NCI-H526 treated with DMSO at 0.1 percent for 48 hours (cell line): ENCODE data around the gene ERCC1.

ENCODE experiments used
- DNase-seq: peaks from one replicate; lab custom pipeline; 2025; lab: John Stamatoyannopoulos, UW

Gene ERCC1

GRCh38 chr19:45423589-45424190, at the start of gene ERCC1:
ERCC1 (minus strand) TSS chr19:45423917; CDS start chr19:45423374, 543 bp downstream.
- DNase-seq: peak; percentile 94

GRCh38 chr19:45473367-45473681, 49.6 kb upstream of the ERCC1 start:
- no peak for DNase-seq

GRCh38 chr19:45472563-45473366, 49.0 kb upstream of the ERCC1 start:
- DNase-seq: no peak

GRCh38 chr19:45471931-45472562, 48.3 kb upstream of the ERCC1 start:
- DNase-seq: no peak

- DNase-seq: no peak
Measured at GRCh38 chr19:45471111-45471930, 47.6 kb upstream of the ERCC1 start.

GRCh38 chr19:45470762-45471081, 47.0 kb upstream of the ERCC1 start:
- no peak for DNase-seq

GRCh38 chr19:45469945-45470761, 46.4 kb upstream of the ERCC1 start:
- DNase-seq: no peak

- peak; percentile 84 for DNase-seq
Measured at GRCh38 chr19:45469132-45469944, 45.6 kb upstream of the ERCC1 start.

DNA sequence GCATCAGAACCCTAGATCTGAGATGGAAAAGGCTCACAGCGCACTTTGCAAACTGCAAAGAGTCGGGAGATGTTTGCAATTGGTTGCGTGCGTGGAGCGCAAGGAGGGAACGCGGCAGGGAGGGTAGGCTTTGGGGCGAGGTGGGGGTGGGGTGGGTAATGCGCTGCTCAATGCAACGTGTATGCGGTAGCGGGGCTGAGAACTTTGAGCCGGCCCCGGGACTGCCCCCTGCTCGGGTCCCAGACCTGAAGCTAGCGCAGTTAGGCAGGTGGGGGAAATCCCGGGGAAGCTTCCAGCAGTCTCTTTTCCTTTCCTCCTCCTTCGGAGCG, 45.0 kb upstream of the ERCC1 start:
- no peak for DNase-seq

DNA sequence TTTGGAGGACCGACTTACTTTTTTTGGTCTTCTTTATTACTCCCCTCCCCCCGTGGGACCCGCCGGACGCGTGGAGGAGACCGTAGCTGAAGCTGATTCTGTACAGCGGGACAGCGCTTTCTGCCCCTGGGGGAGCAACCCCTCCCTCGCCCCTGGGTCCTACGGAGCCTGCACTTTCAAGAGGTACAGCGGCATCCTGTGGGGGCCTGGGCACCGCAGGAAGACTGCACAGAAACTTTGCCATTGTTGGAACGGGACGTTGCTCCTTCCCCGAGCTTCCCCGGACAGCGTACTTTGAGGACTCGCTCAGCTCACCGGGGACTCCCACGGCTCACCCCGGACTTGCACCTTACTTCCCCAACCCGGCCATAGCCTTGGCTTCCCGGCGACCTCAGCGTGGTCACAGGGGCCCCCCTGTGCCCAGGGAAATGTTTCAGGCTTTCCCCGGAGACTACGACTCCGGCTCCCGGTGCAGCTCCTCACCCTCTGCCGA, 44.5 kb upstream of the ERCC1 start:
- DNase-seq: no peak

GRCh38 chr19:45467456-45468158, 43.9 kb upstream of the ERCC1 start, which contains the start of gene FOSB:
FOSB (plus strand) TSS chr19:45467996; CDS start chr19:45468587, 591 bp downstream.
- DNase-seq: peak; percentile 82

GRCh38 chr19:45467115-45467455, 43.4 kb upstream of the ERCC1 start:
- DNase-seq: no peak

GRCh38 chr19:45464852-45465441, 41.2 kb upstream of the ERCC1 start:
- no peak for DNase-seq

GRCh38 chr19:45464274-45464673, 40.6 kb upstream of the ERCC1 start:
- DNase-seq: no peak

GRCh38 chr19:45463241-45463640, 39.5 kb upstream of the ERCC1 start:
- DNase-seq: no peak

DNA sequence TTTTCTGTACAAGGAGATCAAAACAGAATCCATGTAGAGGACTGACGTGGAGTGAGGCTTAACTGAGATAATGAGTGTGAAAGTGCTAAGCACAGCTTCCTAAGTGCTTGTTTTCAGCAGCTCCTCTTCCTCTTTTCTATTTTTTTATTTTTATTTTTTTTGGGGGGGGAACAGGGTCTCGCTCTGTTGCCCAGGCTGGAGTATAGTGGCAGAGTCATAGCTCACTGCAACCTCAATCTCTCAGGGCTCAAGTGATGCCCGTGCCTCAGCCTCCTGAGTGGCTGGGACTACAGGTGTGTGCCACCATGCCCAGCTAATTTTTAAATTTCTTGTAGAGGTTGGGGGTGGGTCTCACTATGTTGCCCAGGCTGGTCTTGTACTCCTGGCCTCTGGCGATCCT, 38.5 kb upstream of the ERCC1 start:
- no peak for DNase-seq

- DNase-seq: no peak
Measured at GRCh38 chr19:45460807-45461347, 37.2 kb upstream of the ERCC1 start.

DNA sequence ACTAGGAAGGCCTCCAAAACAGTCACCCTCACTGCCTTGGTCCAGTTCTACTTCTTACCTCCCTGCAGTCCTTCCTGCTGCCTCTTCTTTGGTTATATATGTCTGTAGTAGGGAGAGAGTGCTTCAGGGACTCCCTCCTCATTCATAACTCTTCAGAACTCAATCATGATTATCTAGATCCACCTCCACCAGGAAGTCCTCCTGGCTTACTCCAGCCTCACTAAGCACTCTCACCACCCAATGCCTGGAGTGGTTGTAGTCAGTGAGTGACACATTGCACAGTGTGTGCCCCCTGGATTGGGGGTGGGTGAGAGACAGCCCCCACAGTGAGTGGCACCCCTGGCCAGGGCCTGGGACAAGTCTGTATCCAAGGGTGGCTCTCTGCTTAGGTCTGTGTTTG, 34.1 kb upstream of the ERCC1 start:
- no peak for DNase-seq

DNA sequence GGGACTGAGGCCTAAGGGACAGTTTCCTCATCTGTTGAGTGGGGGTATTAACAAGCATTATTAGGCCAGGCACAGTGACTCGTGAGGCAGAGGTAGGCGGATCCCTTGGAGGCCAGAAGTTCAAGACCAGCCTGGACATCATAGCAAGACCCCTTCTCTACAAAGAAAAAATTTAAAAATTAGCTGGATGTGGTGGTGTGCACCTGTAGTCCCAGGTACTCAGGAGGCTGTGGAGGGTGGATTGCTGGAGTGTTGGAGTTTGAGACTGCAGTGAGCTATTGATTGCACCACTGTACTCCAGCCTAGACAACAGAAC, 32.7 kb upstream of the ERCC1 start:
- DNase-seq: no peak
